Rectal smooth muscle tissue (tissue), 1 donor: ENCODE data around the gene ELMOD1.
"Not testable (repeated sequence)": the region's sequence is repeated elsewhere in the genome, so short reads cannot be mapped to it uniquely, and the experiment has no call there.

Experiments used
- H3K27ac ChIP-seq: one replicate; pipeline ENCODE4 v1.7.0; 2013; ENCODE audit warnings: low read depth, low read length, inconsistent platforms
- H3K27me3 ChIP-seq: one replicate; pipeline ENCODE4 v1.7.0; 2013; ENCODE audit warnings: low read length; ENCODE audit not compliant: control insufficient read depth, insufficient read depth
- H3K36me3 ChIP-seq: one replicate; pipeline ENCODE4 v1.7.0; 2013; ENCODE audit warnings: low read length; ENCODE audit not compliant: control insufficient read depth, insufficient read depth
- H3K4me1 ChIP-seq: one replicate; pipeline ENCODE4 v1.7.0; 2013; ENCODE audit warnings: low read length; ENCODE audit not compliant: control insufficient read depth, insufficient read depth
- H3K4me3 ChIP-seq: one replicate; pipeline ENCODE4 v1.7.0; 2013; ENCODE audit warnings: low read length
- H3K9ac ChIP-seq: one replicate; pipeline ENCODE4 v1.7.0; 2013; ENCODE audit warnings: low read length

The ELMOD1 gene

DNA sequence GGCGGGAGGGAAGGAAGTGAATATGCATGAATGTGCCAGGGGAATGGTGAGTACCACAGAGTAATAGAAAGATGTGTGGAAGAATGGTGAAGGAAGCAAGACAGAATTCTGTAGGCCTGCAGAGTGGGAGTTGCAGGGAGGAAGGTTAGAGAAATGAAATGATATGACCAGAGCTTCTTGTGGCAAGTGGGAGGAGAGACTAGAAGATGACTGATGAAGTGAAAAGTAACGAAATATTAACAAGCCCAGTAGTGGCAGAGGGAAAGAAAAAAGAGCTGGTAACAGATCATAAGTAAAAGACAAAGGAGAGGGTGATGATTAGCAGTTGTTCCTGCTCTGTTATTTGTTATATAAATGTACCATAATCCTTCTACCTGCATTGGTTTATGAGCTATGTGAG lies 24.4 kb upstream of the ELMOD1 start:
- no peak overlapping the region for H3K4me3 ChIP-seq

DNA sequence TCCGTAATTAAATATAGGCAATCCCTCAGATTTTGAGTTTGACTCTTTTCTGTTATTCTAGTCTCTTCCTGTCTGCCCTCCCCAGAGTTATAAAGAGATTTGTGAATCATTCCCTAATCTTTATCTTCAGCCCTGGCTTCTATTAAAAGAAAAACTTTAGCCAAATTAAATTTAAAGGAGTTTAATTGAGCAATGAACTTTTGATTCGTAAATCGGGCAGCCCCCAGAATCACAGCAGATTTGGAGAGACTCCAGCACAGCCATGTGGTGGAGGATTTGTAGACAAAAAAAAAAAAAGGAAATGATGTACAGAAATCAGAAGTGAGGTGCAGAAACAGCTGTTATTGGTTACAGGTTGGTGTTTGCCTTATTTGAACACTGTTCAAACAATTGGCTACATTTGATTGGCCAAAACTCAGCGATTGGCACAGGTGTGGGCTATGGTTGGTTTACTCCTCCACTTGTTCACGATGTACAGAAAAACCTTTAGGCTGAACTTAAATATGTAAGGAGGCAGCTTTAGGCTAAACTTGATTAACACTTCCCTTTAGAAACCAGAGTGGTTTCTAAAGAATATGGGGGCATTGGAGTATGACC lies 23.1 kb upstream of the ELMOD1 start:
- H3K9ac ChIP-seq: no peak overlapping the region
- H3K36me3 ChIP-seq: no peaks in the 10 kb centered on the region
- no peak overlapping the region for H3K4me3 ChIP-seq
- no peaks in the 10 kb centered on the region for H3K27me3 ChIP-seq
- no peak overlapping the region for H3K27ac ChIP-seq
- H3K4me1 ChIP-seq: peaks cover 12% of the 10 kb centered on the region

More for the DNA sequence above, 24.4 kb upstream of the ELMOD1 start:
- Histone ChIP-seq H3K9ac (no peak overlapping the region), H3K36me3 (no peaks in the 10 kb centered on the region), H3K4me1 (peaks cover 12% of the 10 kb centered on the region), H3K27me3 (no peaks in the 10 kb centered on the region), H3K27ac (no peak overlapping the region)

DNA sequence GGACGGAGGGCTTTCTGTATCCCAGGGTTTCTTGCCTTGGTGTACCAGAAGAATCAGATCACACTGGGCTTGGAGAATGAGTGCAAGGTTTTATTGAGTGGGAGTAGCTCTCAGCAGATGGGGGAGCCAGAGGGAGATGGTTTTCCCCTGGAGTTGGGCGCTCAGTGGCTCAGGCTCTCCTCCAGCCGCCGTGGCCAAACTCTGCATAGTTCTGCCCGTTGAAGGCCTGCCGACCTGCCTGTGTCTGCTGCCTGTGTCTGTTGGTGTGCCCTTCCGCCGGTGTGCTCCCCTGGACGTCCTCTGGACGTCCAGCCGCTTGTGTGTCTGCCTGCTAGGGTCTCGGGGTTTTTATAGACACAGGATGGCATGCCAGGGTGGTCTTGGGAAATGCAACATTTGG lies 20.9 kb upstream of the ELMOD1 start:
- Histone ChIP-seq H3K4me1 (peaks cover under 1% of the 10 kb centered on the region), H3K4me3 (no peak overlapping the region), H3K9ac (no peak overlapping the region), H3K27ac (no peak overlapping the region), H3K27me3 (no peaks in the 10 kb centered on the region), H3K36me3 (no peaks in the 10 kb centered on the region)

DNA sequence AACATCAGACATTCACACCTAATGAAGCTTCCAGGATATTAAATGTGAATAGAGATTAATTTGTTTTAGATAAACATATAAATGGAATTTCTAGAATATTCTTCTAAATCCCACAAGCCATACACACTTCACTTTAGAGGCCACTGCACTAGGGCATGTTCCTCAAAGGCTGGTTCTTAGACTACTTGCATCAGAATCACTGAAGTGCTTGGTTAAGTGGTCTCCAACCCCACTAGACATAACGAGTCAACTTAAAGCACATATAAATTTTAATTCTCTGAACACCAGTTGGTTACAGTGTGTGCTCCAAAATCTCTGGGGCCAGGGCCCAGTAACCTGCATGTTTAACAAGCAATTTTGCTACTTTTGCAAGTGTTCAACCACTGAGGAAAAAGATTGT lies 17.5 kb upstream of the ELMOD1 start:
- Histone ChIP-seq H3K9ac (no peak overlapping the region), H3K27me3 (no peaks in the 10 kb centered on the region), H3K4me3 (no peak overlapping the region), H3K27ac (no peak overlapping the region), H3K4me1 (no peaks in the 10 kb centered on the region), H3K36me3 (no peaks in the 10 kb centered on the region)

DNA sequence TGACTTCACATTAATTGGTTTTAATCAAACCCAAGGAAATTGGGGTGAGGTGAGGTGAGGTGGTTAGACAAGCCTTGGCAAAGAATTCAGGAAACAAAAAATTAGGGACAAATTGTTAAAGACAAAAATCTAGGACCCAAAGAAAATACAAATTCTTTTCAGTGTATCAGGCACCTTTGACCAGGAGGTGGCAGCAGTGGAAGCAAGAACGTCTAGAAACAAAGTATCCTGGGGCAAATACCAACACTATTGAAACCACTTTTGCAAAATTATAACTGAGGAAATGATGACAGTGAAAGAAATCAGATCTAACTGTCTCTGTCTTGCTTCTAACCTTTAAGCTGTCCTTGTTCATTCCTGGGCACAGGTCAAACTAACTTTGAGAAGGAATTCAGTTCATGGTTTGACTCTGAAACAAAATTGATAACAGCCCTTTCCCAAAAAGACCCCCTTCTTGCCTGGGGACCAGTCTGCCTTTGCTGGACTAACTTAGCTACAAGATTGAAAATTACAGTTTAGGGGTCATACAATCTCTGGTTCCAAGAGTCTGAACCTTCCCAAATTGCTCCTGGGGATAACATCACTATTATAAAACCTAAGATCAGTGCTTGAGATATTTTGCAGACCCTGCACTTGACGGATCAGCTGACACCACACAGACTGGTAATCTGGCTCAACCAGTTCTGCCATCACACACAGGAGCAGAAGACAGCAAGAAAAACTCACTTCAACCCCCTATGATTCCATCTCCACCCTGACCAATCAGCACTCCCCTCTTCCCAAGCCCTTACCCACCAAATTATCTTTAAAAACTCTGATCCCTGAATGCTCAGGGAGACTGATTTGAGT lies 14.2 kb upstream of the ELMOD1 start:
- H3K27me3 ChIP-seq, H3K4me3 ChIP-seq, H3K27ac ChIP-seq, H3K36me3 ChIP-seq, H3K4me1 ChIP-seq, H3K9ac ChIP-seq: not testable (repeated sequence)

DNA sequence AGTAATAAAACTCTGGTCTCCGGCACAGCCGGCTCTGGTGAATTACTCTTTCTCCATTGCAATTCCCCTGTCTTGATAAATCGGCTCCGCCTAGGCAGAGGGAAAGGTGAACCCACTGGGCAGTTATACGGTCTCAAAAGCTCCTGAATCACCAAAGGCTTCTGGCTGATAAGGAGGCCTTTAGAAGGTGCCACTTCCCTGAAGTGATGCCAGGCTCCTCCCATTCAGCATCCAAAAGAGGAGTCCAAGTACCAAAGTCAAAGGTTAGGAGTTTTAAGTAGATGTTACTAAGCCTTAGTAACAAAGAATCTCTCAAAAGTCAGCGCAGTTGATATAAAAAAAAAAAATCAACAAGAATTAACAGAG lies 13.6 kb upstream of the ELMOD1 start:
- Histone ChIP-seq H3K27ac (no peak overlapping the region), H3K9ac (no peak overlapping the region), H3K4me1 (no peaks in the 10 kb centered on the region), H3K4me3 (no peak overlapping the region), H3K27me3 (no peaks in the 10 kb centered on the region), H3K36me3 (no peaks in the 10 kb centered on the region)

DNA sequence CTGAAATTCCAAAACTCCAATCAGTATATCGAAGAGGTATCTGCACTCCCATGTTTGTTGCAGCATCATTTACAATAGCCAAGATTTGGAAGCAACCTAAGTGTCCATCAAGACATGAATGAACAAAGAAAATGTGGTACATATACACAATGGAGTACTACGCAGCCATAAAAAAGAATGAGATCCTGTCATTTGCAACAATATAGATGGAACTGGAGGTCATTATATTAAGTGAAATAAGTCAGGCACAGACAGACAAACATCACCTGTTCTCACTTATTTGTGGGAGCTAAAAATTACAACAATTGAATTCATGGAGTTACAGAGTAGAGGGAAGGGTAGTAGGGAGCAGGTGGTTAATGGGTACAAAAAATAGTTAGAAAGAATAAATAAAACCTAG lies 11.8 kb upstream of the ELMOD1 start:
- not testable (repeated sequence) for H3K4me1 ChIP-seq

DNA sequence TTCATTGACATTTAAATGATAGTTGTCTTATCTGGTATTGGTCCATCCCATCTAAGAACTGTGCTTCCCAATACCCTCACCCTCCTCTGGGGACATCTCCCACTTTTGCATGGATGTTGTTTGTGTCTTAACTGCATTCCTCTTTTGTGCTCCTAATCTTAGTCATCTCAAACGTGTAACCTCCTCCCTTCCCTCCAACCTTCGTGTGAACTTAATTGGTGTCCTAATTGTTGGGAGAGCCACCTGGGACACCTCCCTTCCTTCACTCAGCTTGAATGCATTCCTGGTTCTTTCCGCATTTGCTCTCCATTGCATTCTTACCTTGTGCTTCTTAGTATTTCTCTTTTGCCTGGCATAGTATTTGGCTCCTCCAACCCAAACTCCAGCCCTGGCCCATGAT lies 9.8 kb upstream of the ELMOD1 start:
- Histone ChIP-seq H3K9ac (no peak overlapping the region), H3K27ac (no peak overlapping the region), H3K4me1 (no peaks in the 10 kb centered on the region), H3K4me3 (no peak overlapping the region), H3K27me3 (no peaks in the 10 kb centered on the region), H3K36me3 (no peaks in the 10 kb centered on the region)

More for the DNA sequence above, 11.8 kb upstream of the ELMOD1 start:
- not testable (repeated sequence) for H3K4me3 ChIP-seq, H3K27me3 ChIP-seq, H3K9ac ChIP-seq, H3K36me3 ChIP-seq, H3K27ac ChIP-seq

DNA sequence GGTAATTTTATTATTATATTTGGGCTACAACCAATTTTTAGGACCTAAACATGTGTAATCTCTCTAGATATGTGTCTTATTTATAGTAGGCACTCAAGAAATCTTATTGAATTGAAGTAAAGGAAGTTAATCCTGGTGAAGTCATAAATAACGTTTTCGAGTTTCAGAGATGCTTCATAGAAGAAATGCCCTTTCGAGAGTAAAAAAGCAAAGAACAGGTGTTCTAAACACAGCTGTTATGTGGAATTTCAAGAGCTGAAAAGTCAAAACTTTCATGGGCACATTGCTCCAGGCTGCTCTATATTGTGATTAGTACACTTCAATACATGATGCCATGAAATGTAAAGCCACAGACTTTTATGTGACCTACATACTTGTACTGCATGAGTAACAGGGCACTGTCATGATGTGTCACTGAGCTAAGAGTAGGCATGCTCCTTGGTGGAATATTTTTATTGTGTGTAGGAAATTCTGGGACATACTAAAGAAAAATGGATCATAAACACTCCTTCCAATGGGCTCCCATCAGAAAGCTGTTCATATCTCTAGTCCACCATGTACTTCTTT lies 7.2 kb upstream of the ELMOD1 start:
- Histone ChIP-seq H3K36me3 (no peaks in the 10 kb centered on the region), H3K9ac (no peak overlapping the region), H3K4me1 (no peaks in the 10 kb centered on the region), H3K27me3 (no peaks in the 10 kb centered on the region), H3K4me3 (no peak overlapping the region), H3K27ac (no peak overlapping the region)

DNA sequence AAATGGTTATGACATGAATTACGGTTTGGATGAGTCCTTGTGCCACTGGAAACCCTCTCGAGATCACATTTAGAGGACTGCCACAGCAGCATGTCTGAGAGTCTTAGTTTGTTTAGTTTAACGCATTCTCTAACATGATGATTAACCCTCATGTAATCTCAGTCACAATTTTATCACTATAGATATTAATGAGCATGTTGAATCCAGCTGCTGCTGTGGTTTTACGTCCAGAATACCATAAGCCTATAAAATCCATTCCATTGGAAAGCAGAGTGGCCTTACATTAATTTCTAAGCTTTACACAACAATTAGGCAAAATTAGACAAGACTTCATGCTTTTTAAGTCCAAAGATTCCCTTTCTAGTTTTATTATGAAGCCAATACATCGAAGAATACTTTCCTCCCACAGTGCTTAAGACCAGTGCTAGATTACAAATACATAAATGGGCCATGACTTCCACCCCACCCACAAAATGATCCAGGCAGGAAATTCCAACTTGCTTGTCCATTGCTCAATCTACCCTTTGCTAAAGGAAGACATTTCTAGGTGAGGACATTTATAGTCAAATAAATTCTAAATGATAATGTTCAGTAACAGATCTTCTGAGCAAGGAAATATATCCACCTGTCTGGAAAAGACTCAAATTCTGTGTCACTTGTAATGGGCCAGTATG lies 3.5 kb upstream of the ELMOD1 start:
- Histone ChIP-seq H3K4me3 (no peak overlapping the region), H3K36me3 (no peaks in the 10 kb centered on the region), H3K27ac (no peak overlapping the region), H3K9ac (no peak overlapping the region), H3K4me1 (peaks cover 3% of the 10 kb centered on the region), H3K27me3 (peaks cover 5% of the 10 kb centered on the region)

DNA sequence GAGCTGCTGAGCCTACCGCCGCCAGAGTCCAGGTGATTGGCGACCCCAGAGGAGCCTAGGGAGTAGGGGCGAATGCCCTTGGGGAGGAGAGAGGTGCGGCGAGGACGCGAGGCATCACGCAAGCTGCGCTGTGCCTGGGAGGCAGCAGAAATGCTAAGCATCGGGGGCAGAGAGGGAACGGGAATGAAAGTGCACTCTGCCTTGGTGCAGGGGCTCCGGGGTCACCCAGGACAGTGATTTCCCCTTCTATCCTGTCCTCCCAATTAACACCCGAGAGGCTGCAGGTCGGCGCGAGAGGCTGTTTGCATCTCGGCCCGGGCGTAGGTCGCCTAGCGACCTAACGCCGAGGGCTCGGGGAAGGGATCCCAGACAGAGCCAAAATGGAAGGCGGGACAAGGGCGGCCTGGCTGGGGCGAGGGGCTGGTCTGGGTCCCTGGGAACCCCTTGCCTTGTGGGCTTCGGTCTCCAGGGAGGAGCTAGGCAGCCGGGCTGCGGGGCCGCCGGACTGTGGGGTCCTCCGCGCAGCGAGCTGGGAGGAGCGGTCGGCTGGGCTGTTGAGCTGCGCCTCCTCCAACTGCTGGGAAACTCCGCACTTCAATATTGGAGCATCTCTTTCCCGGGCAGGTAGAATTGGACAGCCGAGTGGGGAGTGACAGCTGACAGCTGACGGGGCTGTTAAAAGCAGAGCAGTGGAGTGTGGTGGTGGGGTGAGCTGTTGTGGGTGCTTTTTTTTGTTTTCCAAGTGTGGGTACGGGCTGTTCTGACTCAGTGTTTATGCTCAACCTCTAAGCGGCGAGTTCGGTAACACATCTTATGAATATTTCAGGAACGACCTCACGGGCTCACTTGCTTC lies 657 bp downstream of the ELMOD1 start:
- Histone ChIP-seq H3K36me3 (no peaks in the 10 kb centered on the region), H3K27ac (no peak overlapping the region), H3K9ac (no peak overlapping the region), H3K4me3 (peak overlapping the region; percentile 87), H3K4me1 (peaks cover 3% of the 10 kb centered on the region), H3K27me3 (peaks cover 12% of the 10 kb centered on the region)

DNA sequence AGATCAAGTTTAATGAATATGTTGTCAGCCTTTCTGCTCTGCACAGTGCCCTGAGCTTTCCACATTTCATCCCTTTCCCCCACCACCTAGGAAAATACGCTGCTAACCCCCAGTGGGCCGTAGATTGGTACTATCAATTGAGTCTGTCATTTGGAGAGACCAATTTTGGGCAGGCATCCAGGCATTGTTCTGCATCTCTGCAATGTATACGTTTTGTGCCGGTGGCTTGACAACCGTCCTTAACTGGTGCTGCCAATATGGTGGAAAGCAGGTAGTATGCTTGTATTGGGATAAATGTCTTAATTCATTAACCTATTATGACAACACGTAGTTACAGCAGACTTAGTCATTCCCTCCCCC lies 1.3 kb downstream of the ELMOD1 start:
- no peak overlapping the region for H3K27ac ChIP-seq
- no peaks in the 10 kb centered on the region for H3K36me3 ChIP-seq
- H3K9ac ChIP-seq: no peak overlapping the region
- peaks cover 12% of the 10 kb centered on the region for H3K27me3 ChIP-seq
- peaks cover 3% of the 10 kb centered on the region for H3K4me1 ChIP-seq
- H3K4me3 ChIP-seq: peak overlapping the region; percentile 87
